ENCODE measurements around the gene ZNF607.
"Not testable (repeated sequence)": the region's sequence is repeated elsewhere in the genome, so short reads cannot be mapped to it uniquely, and the experiment has no call there.

The ZNF607 gene

GRCh38 chr19:37719111-37719926, at the start of gene ZNF607:
TSS of gene ZNF607 (minus strand) at chr19:37719761. CDS start at chr19:37711618, 8,143 bp downstream.
- no peaks in the 10 kb centered on the region for H3K27me3 ChIP-seq (ENCODE audit: control insufficient read depth, insufficient read depth, low read length)
- peak within 1 kb of the TSS; percentile 86 for H3K4me3 ChIP-seq (ENCODE audit: low read depth, low read length)
- peaks cover 8% of the 10 kb centered on the region; the same call in 1 of the 2 replicates for H3K4me1 ChIP-seq (ENCODE audit: control insufficient read depth, insufficient read depth, low read length)
- peak within 1 kb of the TSS; percentile 79 for H3K9ac ChIP-seq (ENCODE audit: low read length)
- no peaks in the 10 kb centered on the region; the same call in 1 of the 2 replicates for H3K9me3 ChIP-seq (ENCODE audit: control insufficient read depth, insufficient read depth, low read depth, low read length)
- peaks cover 4% of the 10 kb centered on the region; the same call in 1 of the 2 replicates for H3K36me3 ChIP-seq (ENCODE audit: control insufficient read depth, insufficient read depth, low read length)
- H3K27ac ChIP-seq (ENCODE audit: low read depth, low read length) = no peak within 1 kb of the TSS

GRCh38 chr19:37763488-37763887, 43.9 kb upstream of the ZNF607 start:
- peaks cover 25% of the 10 kb centered on the region; the same call in 1 of the 2 replicates for H3K36me3 ChIP-seq (ENCODE audit: control insufficient read depth, insufficient read depth, low read length)
- H3K9me3 ChIP-seq (ENCODE audit: control insufficient read depth, insufficient read depth, low read depth, low read length) = no peaks in the 10 kb centered on the region
- no peaks in the 10 kb centered on the region for H3K4me1 ChIP-seq (ENCODE audit: control insufficient read depth, insufficient read depth, low read length)
- no peaks in the 10 kb centered on the region for H3K27me3 ChIP-seq (ENCODE audit: control insufficient read depth, insufficient read depth, low read length)
- no peak overlapping the region for H3K9ac ChIP-seq (ENCODE audit: low read length)
- H3K27ac ChIP-seq (ENCODE audit: low read depth, low read length) = no peak overlapping the region
- no peak overlapping the region for H3K4me3 ChIP-seq (ENCODE audit: low read depth, low read length)

DNA sequence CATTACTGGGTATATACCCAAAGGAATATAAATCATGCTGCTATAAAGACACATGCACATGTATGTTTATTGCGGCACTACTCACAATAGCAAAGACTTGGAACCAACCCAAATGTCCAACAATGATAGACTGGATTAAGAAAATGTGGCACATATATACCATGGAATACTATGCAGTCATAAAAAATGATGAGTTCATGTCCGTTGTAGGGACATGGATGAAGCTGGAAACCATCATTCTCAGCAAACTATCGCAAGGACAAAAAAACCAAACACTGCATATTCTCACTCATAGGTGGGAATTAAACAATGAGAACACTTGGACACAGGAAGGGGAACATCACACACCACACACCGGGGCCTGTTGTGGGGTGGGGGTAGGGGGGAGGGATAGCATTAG, 38.1 kb upstream of the ZNF607 start:
- not testable (repeated sequence) for H3K9ac ChIP-seq (ENCODE audit: low read length); H3K27ac ChIP-seq (ENCODE audit: low read depth, low read length); H3K27me3 ChIP-seq (ENCODE audit: control insufficient read depth, insufficient read depth, low read length); H3K9me3 ChIP-seq (ENCODE audit: control insufficient read depth, insufficient read depth, low read depth, low read length); H3K4me1 ChIP-seq (ENCODE audit: control insufficient read depth, insufficient read depth, low read length); H3K4me3 ChIP-seq (ENCODE audit: low read depth, low read length)
- H3K36me3 ChIP-seq (ENCODE audit: control insufficient read depth, insufficient read depth, low read length) = peaks cover 10% of the 10 kb centered on the region; the same call in 1 of the 2 replicates

DNA sequence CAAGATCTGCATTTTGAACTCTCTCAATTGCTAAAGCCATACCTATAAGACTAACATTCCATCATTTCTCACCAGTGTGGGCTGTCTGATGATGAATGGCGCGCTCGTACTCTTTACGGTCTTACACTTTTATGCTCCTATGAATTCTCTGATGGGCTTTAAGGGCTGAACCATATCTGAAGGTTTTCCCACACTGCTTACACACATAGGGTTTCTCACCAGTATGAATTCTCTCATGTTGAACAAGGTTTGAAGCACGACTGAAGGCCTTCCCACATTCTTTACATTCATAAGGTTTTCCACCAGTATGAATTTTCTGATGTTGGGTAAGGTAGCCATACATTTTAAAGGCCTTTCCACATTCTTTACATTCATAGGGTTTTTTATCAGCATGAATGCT, 18.8 kb upstream of the ZNF607 start:
- Histone ChIP-seq H3K36me3 (ENCODE audit: control insufficient read depth, insufficient read depth, low read length) (peaks cover 23% of the 10 kb centered on the region), H3K27ac (ENCODE audit: low read depth, low read length) (no peak overlapping the region), H3K4me1 (ENCODE audit: control insufficient read depth, insufficient read depth, low read length) (no peaks in the 10 kb centered on the region), H3K27me3 (ENCODE audit: control insufficient read depth, insufficient read depth, low read length) (no peaks in the 10 kb centered on the region), H3K4me3 (ENCODE audit: low read depth, low read length) (no peak overlapping the region), H3K9me3 (ENCODE audit: control insufficient read depth, insufficient read depth, low read depth, low read length) (peaks cover 45% of the 10 kb centered on the region), H3K9ac (ENCODE audit: low read length) (no peak overlapping the region)

DNA sequence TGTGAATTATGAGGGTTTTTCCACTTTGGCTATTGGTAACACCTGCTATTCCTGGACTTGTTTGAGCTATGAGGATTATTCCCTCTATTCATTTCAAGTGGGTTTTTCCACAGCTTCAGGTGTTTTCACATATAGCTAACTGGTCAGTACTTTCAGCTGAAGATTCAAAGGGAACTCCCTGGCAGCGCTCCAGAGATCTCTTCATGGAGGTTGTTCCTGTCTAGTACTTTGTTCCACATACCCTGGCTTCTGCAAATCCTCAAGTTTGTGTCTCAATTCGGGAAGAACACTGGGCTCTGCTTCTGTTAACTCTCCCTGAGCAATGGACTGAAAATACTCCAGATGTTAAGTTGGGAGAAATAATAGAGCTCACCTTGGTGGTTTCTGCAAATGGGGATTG, 5.6 kb upstream of the ZNF607 start:
- Histone ChIP-seq H3K27ac (ENCODE audit: low read depth, low read length) (no peak overlapping the region), H3K9ac (ENCODE audit: low read length) (no peak overlapping the region)

DNA sequence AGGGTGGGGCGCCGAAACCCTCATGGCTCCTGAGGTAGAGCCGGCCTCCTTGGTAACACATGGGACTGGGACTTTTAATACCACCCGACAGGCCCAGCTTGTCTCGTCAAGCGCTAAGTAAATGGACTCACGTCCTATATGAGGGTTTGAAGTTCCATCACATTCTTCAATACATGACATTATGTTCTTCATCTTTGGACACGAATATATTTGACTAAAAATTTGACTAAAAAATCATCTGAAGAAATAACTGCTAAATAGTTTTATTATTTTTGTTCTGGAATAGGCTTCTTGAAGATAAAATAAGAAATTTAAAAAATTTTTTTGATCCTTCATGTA, 335 bp upstream of the ZNF607 start:
- Histone ChIP-seq H3K36me3 (ENCODE audit: control insufficient read depth, insufficient read depth, low read length) (no peaks in the 10 kb centered on the region), H3K9ac (ENCODE audit: low read length) (no peak overlapping the region), H3K27me3 (ENCODE audit: control insufficient read depth, insufficient read depth, low read length) (no peaks in the 10 kb centered on the region), H3K9me3 (ENCODE audit: control insufficient read depth, insufficient read depth, low read depth, low read length) (no peaks in the 10 kb centered on the region; the same call in 1 of the 2 replicates), H3K4me1 (ENCODE audit: control insufficient read depth, insufficient read depth, low read length) (peaks cover 8% of the 10 kb centered on the region; the same call in 1 of the 2 replicates), H3K4me3 (ENCODE audit: low read depth, low read length) (peak overlapping the region; percentile 86), H3K27ac (ENCODE audit: low read depth, low read length) (no peak overlapping the region)

More for the DNA sequence above, 5.6 kb upstream of the ZNF607 start:
- no peaks in the 10 kb centered on the region for H3K9me3 ChIP-seq (ENCODE audit: control insufficient read depth, insufficient read depth, low read depth, low read length)
- H3K27me3 ChIP-seq (ENCODE audit: control insufficient read depth, insufficient read depth, low read length) = no peaks in the 10 kb centered on the region
- H3K4me3 ChIP-seq (ENCODE audit: low read depth, low read length) = no peak overlapping the region
- no peaks in the 10 kb centered on the region for H3K4me1 ChIP-seq (ENCODE audit: control insufficient read depth, insufficient read depth, low read length)
- H3K36me3 ChIP-seq (ENCODE audit: control insufficient read depth, insufficient read depth, low read length) = no peaks in the 10 kb centered on the region

GRCh38 chr19:37718304-37718703, 1.3 kb downstream of the ZNF607 start:
- H3K27me3 ChIP-seq (ENCODE audit: control insufficient read depth, insufficient read depth, low read length) = no peaks in the 10 kb centered on the region
- H3K9ac ChIP-seq (ENCODE audit: low read length) = peak overlapping the region; percentile 79
- no peaks in the 10 kb centered on the region; the same call in 1 of the 2 replicates for H3K9me3 ChIP-seq (ENCODE audit: control insufficient read depth, insufficient read depth, low read depth, low read length)
- no peak overlapping the region for H3K27ac ChIP-seq (ENCODE audit: low read depth, low read length)
- H3K36me3 ChIP-seq (ENCODE audit: control insufficient read depth, insufficient read depth, low read length) = peaks cover 10% of the 10 kb centered on the region; the same call in 1 of the 2 replicates
- H3K4me1 ChIP-seq (ENCODE audit: control insufficient read depth, insufficient read depth, low read length) = peaks cover 8% of the 10 kb centered on the region; the same call in 1 of the 2 replicates
- H3K4me3 ChIP-seq (ENCODE audit: low read depth, low read length) = peak overlapping the region; percentile 86

DNA sequence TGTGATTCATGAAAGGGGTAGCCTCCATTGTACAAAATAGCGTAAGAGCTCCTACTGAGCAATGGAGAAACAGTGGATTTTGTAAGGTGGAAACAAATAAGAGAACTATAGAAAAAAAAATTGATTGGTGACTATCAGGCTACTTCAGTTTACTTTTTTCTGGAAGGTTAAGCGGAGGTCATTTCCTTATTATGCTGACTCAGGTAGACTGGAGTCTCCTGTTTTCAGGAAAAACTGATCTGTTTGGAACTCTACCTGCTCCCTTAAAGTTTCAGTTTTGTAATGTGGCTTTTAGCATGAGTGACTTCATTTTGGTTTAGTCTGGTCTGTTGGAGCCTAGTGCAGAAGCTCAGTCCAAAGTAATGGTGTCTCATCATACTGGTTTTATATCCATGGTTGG, 3.4 kb downstream of the ZNF607 start:
- no peaks in the 10 kb centered on the region for H3K27me3 ChIP-seq (ENCODE audit: control insufficient read depth, insufficient read depth, low read length)
- H3K36me3 ChIP-seq (ENCODE audit: control insufficient read depth, insufficient read depth, low read length) = peaks cover 16% of the 10 kb centered on the region
- peaks cover 6% of the 10 kb centered on the region; the same call in 1 of the 2 replicates for H3K9me3 ChIP-seq (ENCODE audit: control insufficient read depth, insufficient read depth, low read depth, low read length)
- 0 out of 2 replicates have a peak overlapping the region, but pooled peaks have one; percentile 9 for H3K4me3 ChIP-seq (ENCODE audit: low read depth, low read length)
- no peak overlapping the region for H3K9ac ChIP-seq (ENCODE audit: low read length)
- H3K27ac ChIP-seq (ENCODE audit: low read depth, low read length) = no peak overlapping the region
- H3K4me1 ChIP-seq (ENCODE audit: control insufficient read depth, insufficient read depth, low read length) = peaks cover 8% of the 10 kb centered on the region; the same call in 1 of the 2 replicates

DNA sequence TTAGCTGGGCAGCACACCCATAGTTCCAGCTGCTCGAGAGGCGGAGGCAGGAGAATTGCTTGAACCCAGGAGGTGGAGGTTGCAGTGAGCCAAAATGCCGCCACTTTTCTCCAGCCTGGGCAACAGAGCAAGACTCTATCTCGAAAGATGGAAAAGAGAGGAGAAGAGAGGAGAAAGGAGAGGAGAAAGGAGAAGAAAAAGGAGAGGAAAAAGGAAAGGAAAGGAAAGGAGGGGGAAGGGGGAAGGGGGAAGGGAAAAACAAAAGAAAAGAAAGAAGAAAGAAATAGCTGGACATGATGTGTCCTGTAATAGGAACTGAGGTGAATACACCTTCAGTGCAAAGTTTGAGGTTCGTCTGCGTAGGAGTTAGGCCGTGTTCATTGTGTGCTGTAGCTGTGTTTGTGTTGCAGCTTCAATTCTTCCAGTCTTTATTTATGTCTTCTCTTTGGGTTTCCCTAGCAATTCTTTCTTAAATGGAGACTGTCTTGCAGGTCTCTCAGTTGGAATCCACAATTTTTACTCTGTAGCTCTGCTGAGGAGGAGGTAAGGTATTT, 13.4 kb downstream of the ZNF607 start:
- Histone ChIP-seq H3K4me1 (ENCODE audit: control insufficient read depth, insufficient read depth, low read length) (no peaks in the 10 kb centered on the region), H3K27me3 (ENCODE audit: control insufficient read depth, insufficient read depth, low read length) (no peaks in the 10 kb centered on the region), H3K36me3 (ENCODE audit: control insufficient read depth, insufficient read depth, low read length) (peaks cover 70% of the 10 kb centered on the region), H3K9me3 (ENCODE audit: control insufficient read depth, insufficient read depth, low read depth, low read length) (peaks cover 8% of the 10 kb centered on the region; the same call in 1 of the 2 replicates), H3K4me3 (ENCODE audit: low read depth, low read length) (no peak overlapping the region), H3K9ac (ENCODE audit: low read length) (no peak overlapping the region), H3K27ac (ENCODE audit: low read depth, low read length) (no peak overlapping the region)

DNA sequence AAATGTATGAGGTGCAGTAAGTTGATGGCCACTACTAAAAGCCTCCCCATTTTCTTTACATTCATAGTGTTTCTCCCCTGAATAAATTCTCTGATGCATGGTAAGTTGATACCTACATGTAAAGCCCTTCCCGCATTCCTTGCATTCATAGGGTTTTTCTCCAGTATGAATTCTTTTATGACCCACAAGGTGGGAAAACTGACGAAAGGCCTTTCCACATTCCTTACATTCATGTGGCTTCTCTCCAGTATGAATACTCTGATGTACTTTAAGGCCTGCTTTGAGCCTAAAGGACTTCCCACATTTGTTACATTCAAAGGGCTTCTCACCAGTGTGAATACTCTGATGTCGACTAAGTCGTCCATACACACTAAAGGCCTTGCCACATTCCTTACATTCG, 20.5 kb downstream of the ZNF607 start:
- Histone ChIP-seq H3K27ac (ENCODE audit: low read depth, low read length) (no peak overlapping the region), H3K4me3 (ENCODE audit: low read depth, low read length) (no peak overlapping the region), H3K36me3 (ENCODE audit: control insufficient read depth, insufficient read depth, low read length) (peaks cover 59% of the 10 kb centered on the region), H3K9me3 (ENCODE audit: control insufficient read depth, insufficient read depth, low read depth, low read length) (peaks cover 37% of the 10 kb centered on the region), H3K9ac (ENCODE audit: low read length) (no peak overlapping the region), H3K27me3 (ENCODE audit: control insufficient read depth, insufficient read depth, low read length) (peaks cover 5% of the 10 kb centered on the region; the same call in 1 of the 2 replicates), H3K4me1 (ENCODE audit: control insufficient read depth, insufficient read depth, low read length) (peaks cover 8% of the 10 kb centered on the region)

GRCh38 chr19:37698216-37698615, 21.3 kb downstream of the ZNF607 start:
- H3K4me1 ChIP-seq (ENCODE audit: control insufficient read depth, insufficient read depth, low read length) = peaks cover 8% of the 10 kb centered on the region
- H3K9me3 ChIP-seq (ENCODE audit: control insufficient read depth, insufficient read depth, low read depth, low read length) = peaks cover 36% of the 10 kb centered on the region
- no peak overlapping the region for H3K9ac ChIP-seq (ENCODE audit: low read length)
- H3K27ac ChIP-seq (ENCODE audit: low read depth, low read length) = no peak overlapping the region
- H3K36me3 ChIP-seq (ENCODE audit: control insufficient read depth, insufficient read depth, low read length) = peaks cover 53% of the 10 kb centered on the region
- H3K4me3 ChIP-seq (ENCODE audit: low read depth, low read length) = no peak overlapping the region
- H3K27me3 ChIP-seq (ENCODE audit: control insufficient read depth, insufficient read depth, low read length) = peaks cover 11% of the 10 kb centered on the region; the same call in 1 of the 2 replicates
